HG03045 (cell line): ENCODE measurements around the gene PLPPR1.

Experiments
- ATAC-seq: cut with Tn5 transposase; IDR thresholded peaks from one replicate; pipeline ENCODE4 v1.9.1; 2021; ENCODE audit warnings: mild to moderate bottlenecking, moderate library complexity; ENCODE audit not compliant: unreplicated experiment

PLPPR1 gene

DNA sequence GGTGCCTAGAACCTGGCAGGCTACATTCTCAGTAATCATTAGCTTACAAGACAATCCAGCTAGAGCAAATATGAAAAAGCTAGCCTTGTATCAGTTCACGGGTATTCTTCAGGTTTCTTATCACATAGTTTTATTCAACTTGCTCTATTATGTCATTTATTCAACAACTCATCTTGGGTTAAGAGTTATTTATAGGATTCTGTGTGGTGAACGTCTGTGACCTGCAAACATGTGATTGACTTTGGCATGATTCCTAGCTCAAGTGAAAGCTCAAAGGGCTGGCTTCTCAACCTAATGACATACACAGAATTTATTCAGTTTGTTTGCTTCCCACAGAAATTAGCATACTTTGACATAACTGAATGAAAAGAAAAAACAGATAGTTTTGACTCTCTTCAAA, 173.1 kb downstream of the PLPPR1 start:
- ATAC-seq = no peak

GRCh38 chr9:101209670-101210069, 181.1 kb downstream of the PLPPR1 start:
- ATAC-seq = no peak

DNA sequence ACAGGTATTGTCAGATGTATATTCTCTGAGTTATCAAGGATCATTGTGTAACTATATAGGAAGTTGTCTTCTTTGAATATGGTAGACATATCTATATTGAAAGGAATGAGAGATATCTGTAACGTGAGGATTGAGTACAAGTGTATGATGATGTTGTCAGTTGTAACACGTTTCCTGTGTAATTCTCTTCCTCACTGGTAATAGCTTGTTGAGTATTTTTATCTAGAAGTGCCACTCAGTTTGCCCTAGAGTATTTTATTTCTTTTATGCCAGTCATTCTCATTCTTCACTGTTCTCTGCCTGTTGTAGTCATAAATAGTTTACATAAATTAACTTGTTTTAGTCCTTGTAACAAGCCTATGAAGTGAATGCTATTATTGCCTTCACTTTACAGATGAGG, 184.1 kb downstream of the PLPPR1 start:
- ATAC-seq = no peak

- ATAC-seq = no peak
Measured at GRCh38 chr9:101219030-101219429, 190.5 kb downstream of the PLPPR1 start.

- ATAC-seq = no peak
Measured at GRCh38 chr9:101220341-101220740, 191.8 kb downstream of the PLPPR1 start.

DNA sequence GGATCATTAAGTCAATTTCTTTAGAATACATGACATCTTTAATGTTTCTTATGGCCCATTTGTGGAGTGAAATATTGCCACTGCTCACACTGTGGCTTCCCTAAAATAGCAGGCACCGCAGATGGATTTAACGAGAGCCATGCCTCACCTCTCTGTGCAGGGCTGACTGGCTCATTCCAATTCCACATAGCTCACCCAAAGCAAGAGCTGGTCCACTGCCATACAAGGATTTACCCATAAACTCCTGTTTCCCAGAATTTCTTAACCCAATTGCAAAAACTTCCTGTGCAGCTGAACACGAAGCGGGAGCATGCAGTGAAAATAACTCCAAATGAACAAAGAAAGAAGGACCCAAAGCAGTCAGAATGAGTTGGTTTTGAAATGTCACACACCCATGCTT, 196.7 kb downstream of the PLPPR1 start:
- no peak for ATAC-seq

- no peak for ATAC-seq
Measured at GRCh38 chr9:101226161-101226560, 197.6 kb downstream of the PLPPR1 start.

GRCh38 chr9:101226803-101227202, 198.3 kb downstream of the PLPPR1 start:
- no peak for ATAC-seq

DNA sequence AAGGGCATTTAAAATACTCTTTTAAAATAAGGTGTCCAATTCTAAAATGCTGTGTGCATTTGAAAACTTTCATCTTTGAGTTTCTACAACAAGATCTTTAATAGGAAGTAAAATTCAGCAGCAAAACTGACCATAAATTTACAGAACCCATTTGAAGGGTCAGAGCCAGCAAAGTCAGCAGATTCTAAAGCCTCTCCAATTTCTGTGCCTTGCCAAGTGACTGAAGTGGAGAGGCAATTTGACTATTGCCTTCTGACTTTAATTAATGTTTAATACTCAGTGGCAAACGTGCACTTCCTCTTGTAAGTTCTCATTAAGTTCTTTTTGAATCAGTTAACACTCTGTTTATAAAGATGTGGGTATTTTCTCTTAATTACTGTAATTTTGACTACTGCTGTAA, 201.1 kb downstream of the PLPPR1 start:
- ATAC-seq = no peak

GRCh38 chr9:101232405-101232977, 204.0 kb downstream of the PLPPR1 start:
- no peak for ATAC-seq

- no peak for ATAC-seq
Measured at GRCh38 chr9:101235105-101235866, 206.8 kb downstream of the PLPPR1 start.

- no peak for ATAC-seq
Measured at GRCh38 chr9:101242651-101243050, 214.1 kb downstream of the PLPPR1 start.

DNA sequence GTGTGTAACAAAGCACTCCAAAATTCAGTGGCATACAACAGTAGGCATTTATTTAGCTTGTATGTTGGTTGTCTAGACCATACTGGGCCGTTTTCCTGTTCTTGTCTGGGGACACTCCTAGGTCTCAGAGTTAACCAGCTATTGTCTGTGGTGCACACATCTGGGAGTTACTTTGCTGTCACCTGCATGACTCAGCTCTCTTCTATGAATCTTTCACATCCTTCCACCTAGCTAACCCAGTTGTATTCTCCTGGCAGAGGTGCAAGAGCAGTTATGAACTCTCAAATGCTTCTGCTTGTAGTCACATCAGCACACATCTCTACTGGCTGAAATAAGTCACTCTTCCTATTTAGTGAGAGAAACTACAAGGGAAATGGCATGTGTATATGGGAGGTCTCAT, 218.2 kb downstream of the PLPPR1 start:
- no peak for ATAC-seq

GRCh38 chr9:101247297-101247696, 218.8 kb downstream of the PLPPR1 start:
- ATAC-seq = no peak

GRCh38 chr9:101254733-101255433, 226.4 kb downstream of the PLPPR1 start:
- ATAC-seq = no peak

- ATAC-seq = no peak
Measured at GRCh38 chr9:101264727-101265126, 236.2 kb downstream of the PLPPR1 start.

GRCh38 chr9:101265261-101265660, 236.7 kb downstream of the PLPPR1 start:
- ATAC-seq = no peak

DNA sequence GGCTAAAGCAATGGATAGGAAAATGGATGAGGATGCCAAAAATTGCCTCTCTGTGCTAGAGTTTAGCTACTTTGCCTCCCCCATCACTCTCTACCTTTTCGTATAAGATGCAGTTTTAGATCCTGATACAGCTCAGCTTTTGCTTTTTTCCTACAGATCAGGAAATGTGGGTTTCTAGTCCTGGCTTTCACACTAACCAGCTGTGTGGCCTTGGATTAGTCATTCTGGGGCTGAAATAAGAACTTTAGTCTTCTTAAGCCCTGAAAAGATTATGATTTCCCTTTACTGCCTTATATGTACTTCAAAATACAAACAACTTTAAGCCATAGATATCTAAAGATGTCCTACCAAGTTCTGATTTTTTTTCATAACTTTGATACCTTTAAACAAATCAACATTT, 239.9 kb downstream of the PLPPR1 start:
- no peak for ATAC-seq

DNA sequence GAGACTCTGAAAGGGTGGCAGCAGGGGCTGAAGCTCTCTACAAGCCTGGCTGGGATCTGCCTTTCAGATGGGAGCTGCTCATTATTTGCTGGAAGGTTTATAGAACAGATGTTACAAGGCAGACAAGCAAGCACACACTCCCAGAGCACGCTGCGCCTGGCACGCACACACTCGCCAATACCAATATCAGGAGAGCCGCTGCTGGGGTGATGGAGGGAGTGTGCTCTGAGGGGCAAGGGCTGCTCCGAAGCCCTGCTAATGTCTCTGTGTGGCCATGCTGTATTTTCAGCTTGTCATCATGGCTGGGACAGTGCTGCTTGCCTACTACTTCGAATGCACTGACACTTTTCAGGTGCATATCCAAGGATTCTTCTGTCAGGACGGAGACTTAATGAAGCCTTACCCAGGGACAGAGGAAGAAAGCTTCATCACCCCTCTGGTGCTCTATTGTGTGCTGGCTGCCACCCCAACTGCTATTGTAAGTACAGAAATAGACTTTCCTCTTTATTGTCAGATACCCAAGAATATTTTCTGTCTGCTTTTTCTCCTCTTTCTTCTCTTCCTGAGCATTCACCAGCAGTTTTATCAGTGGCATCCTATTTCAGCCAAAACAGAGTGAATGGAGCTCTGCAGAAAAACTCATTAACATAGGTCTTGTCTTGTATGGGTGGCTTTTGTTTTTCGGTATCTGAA, 241.2 kb downstream of the PLPPR1 start:
- ATAC-seq = no peak

DNA sequence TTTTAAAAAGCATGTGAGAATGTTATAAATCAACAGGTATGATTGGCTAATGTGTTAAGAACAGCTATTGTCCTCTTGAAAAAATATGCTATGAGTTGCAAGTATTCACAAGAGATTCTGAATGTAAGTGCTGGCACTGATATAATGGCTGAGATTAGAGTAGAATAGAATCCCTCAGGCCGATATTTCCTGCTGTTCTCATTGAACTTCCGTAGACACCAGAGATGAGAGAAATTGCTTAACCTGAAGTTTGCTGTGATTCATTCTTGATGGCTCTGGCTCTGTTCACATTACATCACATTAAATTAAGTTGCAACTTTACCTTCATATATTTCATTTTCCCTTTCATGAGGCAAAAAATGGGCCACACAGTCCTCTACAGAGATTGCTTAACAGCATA, 241.8 kb downstream of the PLPPR1 start:
- ATAC-seq = no peak

GRCh38 chr9:101271102-101271501, 242.6 kb downstream of the PLPPR1 start:
- ATAC-seq = no peak
